B cell (primary cell): ENCODE measurements around the gene DTWD2.

Experiments used
- EZH2 ChIP-seq: IDR thresholded peaks from 2 replicates; pipeline ENCODE4 v1.6.1; 2012; ENCODE audit warnings: borderline replicate concordance, low read depth, mild to moderate bottlenecking, moderate library complexity, low read length; ENCODE audit not compliant: insufficient read depth, poor library complexity, severe bottlenecking
- TF ChIP-seq, protein P1 (sequence below): fragments of 200-600 bp; IDR thresholded peaks from one replicate; pipeline ENCODE4 v1.8.0; 2022; ENCODE audit warnings: antibody characterized with exemption, mild to moderate bottlenecking

DNA sequence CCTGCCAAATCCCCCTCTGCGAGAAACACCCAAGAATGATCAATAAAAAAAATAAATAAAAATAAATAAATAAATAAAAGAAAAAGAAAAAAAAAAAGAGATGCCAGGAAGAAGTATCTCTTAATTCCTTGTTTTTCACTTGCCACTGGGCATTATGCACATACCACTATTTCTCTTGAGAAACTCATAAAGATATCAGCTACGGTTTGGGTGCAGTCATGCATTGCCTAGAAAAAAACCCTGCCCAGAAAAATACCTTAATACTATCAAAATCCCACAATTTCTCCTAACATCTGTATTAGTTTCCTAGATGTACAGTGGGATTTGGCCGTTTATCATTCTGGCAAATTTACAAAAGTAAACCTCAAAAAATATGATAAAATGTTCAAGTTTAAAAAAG lies 22.5 kb downstream of the DTWD2 start:
- TF ChIP-seq, protein P1, sequence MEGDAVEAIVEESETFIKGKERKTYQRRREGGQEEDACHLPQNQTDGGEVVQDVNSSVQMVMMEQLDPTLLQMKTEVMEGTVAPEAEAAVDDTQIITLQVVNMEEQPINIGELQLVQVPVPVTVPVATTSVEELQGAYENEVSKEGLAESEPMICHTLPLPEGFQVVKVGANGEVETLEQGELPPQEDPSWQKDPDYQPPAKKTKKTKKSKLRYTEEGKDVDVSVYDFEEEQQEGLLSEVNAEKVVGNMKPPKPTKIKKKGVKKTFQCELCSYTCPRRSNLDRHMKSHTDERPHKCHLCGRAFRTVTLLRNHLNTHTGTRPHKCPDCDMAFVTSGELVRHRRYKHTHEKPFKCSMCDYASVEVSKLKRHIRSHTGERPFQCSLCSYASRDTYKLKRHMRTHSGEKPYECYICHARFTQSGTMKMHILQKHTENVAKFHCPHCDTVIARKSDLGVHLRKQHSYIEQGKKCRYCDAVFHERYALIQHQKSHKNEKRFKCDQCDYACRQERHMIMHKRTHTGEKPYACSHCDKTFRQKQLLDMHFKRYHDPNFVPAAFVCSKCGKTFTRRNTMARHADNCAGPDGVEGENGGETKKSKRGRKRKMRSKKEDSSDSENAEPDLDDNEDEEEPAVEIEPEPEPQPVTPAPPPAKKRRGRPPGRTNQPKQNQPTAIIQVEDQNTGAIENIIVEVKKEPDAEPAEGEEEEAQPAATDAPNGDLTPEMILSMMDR = no peak
- TF ChIP-seq EZH2 = no peak
